ENCODE results near the gene ZSWIM9.
"Not testable (repeated sequence)": the region's sequence is repeated elsewhere in the genome, so short reads cannot be mapped to it uniquely, and the experiment has no call there.

The ZSWIM9 gene

GRCh38 chr19:48196321-48196763 is 25.9 kb downstream of the ZSWIM9 start:
- TF ChIP-seq POLR2A (IDR thresholded peaks at IDR 0.05; ENCODE audit: low read depth, low read length) (no peak), POLR2AphosphoS5 (IDR thresholded peaks at IDR 0.05; ENCODE audit: low read depth, low read length) (no peak), TAF1 (IDR thresholded peaks at IDR 0.05; ENCODE audit: borderline replicate concordance, low read depth, low read length) (no peak)
- no peak for DNase-seq (ENCODE audit: insufficient read length)
- FAIRE-seq, result no peak

- DNase-seq (ENCODE audit: insufficient read length), result no peak
- no peak for FAIRE-seq
- TF ChIP-seq POLR2AphosphoS5 (IDR thresholded peaks at IDR 0.05; ENCODE audit: low read depth, low read length), result no peak
- TF ChIP-seq POLR2A (IDR thresholded peaks at IDR 0.05; ENCODE audit: low read depth, low read length), result no peak
Observed at GRCh38 chr19:48196933-48197665, 26.6 kb downstream of the ZSWIM9 start.

GRCh38 chr19:48203222-48203793 is 32.8 kb downstream of the ZSWIM9 start:
- DNase-seq (ENCODE audit: insufficient read length) (no peak), FAIRE-seq (peak; percentile 40)
- TF ChIP-seq POLR2A (IDR thresholded peaks at IDR 0.05; ENCODE audit: low read depth, low read length), result no peak
- TF ChIP-seq TAF1 (IDR thresholded peaks at IDR 0.05; ENCODE audit: borderline replicate concordance, low read depth, low read length), result no peak
- TF ChIP-seq POLR2AphosphoS5 (IDR thresholded peaks at IDR 0.05; ENCODE audit: low read depth, low read length), result no peak

GRCh38 chr19:48203794-48204628 is 33.5 kb downstream of the ZSWIM9 start:
- TF ChIP-seq TAF1 (IDR thresholded peaks at IDR 0.05; ENCODE audit: borderline replicate concordance, low read depth, low read length) (peak; percentile 58; the same call in 1 of the 2 replicates), POLR2A (IDR thresholded peaks at IDR 0.05; ENCODE audit: low read depth, low read length) (peak; percentile 84), POLR2AphosphoS5 (IDR thresholded peaks at IDR 0.05; ENCODE audit: low read depth, low read length) (peak; percentile 81)
- peak; percentile 91 for DNase-seq (ENCODE audit: insufficient read length)
- peak; percentile 96 for FAIRE-seq

- FAIRE-seq (no peak), DNase-seq (ENCODE audit: insufficient read length) (no peak)
- no peak for TF ChIP-seq POLR2A (IDR thresholded peaks at IDR 0.05; ENCODE audit: low read depth, low read length)
- TF ChIP-seq POLR2AphosphoS5 (IDR thresholded peaks at IDR 0.05; ENCODE audit: low read depth, low read length), result no peak
- no peak for TF ChIP-seq TAF1 (IDR thresholded peaks at IDR 0.05; ENCODE audit: borderline replicate concordance, low read depth, low read length)
Observed at GRCh38 chr19:48206397-48207093, 36.1 kb downstream of the ZSWIM9 start.

- no peak for DNase-seq (ENCODE audit: insufficient read length)
- FAIRE-seq, result no peak
- TF ChIP-seq POLR2AphosphoS5 (IDR thresholded peaks at IDR 0.05; ENCODE audit: low read depth, low read length), result no peak
- no peak for TF ChIP-seq POLR2A (IDR thresholded peaks at IDR 0.05; ENCODE audit: low read depth, low read length)
- TF ChIP-seq TAF1 (IDR thresholded peaks at IDR 0.05; ENCODE audit: borderline replicate concordance, low read depth, low read length), result no peak
Observed at GRCh38 chr19:48210005-48210404, 39.5 kb downstream of the ZSWIM9 start.

GRCh38 chr19:48213959-48214358 is 43.5 kb downstream of the ZSWIM9 start:
- TF ChIP-seq TAF1 (IDR thresholded peaks at IDR 0.05; ENCODE audit: borderline replicate concordance, low read depth, low read length) (no peak), POLR2A (IDR thresholded peaks at IDR 0.05; ENCODE audit: low read depth, low read length) (no peak), POLR2AphosphoS5 (IDR thresholded peaks at IDR 0.05; ENCODE audit: low read depth, low read length) (no peak)
- DNase-seq (ENCODE audit: insufficient read length), result no peak
- FAIRE-seq, result no peak

GRCh38 chr19:48216933-48217332 is 46.5 kb downstream of the ZSWIM9 start:
- DNase-seq (ENCODE audit: insufficient read length) (no peak), FAIRE-seq (no peak)
- TF ChIP-seq POLR2AphosphoS5 (IDR thresholded peaks at IDR 0.05; ENCODE audit: low read depth, low read length) (no peak), TAF1 (IDR thresholded peaks at IDR 0.05; ENCODE audit: borderline replicate concordance, low read depth, low read length) (no peak), POLR2A (IDR thresholded peaks at IDR 0.05; ENCODE audit: low read depth, low read length) (no peak)

GRCh38 chr19:48218997-48219396 is 48.5 kb downstream of the ZSWIM9 start:
- no peak for FAIRE-seq

GRCh38 chr19:48220784-48221183 is 50.3 kb downstream of the ZSWIM9 start:
- not testable (repeated sequence) for FAIRE-seq; DNase-seq (ENCODE audit: insufficient read length)

More at GRCh38 chr19:48218997-48219396, 48.5 kb downstream of the ZSWIM9 start:
- DNase-seq (ENCODE audit: insufficient read length), result no peak
- TF ChIP-seq POLR2A (IDR thresholded peaks at IDR 0.05; ENCODE audit: low read depth, low read length), result no peak

GRCh38 chr19:48221628-48222027 is 51.1 kb downstream of the ZSWIM9 start:
- TF ChIP-seq POLR2A (IDR thresholded peaks at IDR 0.05; ENCODE audit: low read depth, low read length) (no peak), TAF1 (IDR thresholded peaks at IDR 0.05; ENCODE audit: borderline replicate concordance, low read depth, low read length) (no peak), POLR2AphosphoS5 (IDR thresholded peaks at IDR 0.05; ENCODE audit: low read depth, low read length) (no peak)
- no peak for FAIRE-seq

More at GRCh38 chr19:48221628-48222027, 51.1 kb downstream of the ZSWIM9 start:
- DNase-seq (ENCODE audit: insufficient read length), result no peak
